Measurements from ENCODE around the gene OCA2. TPM values are rescaled to one million over a fixed set of nuclear protein-coding genes. Genes with fewer than 3 reads are reported as not detected.

Gene OCA2
- total RNA-seq, 1 donor from 2014 or later: 1.2 TPM

DNA sequence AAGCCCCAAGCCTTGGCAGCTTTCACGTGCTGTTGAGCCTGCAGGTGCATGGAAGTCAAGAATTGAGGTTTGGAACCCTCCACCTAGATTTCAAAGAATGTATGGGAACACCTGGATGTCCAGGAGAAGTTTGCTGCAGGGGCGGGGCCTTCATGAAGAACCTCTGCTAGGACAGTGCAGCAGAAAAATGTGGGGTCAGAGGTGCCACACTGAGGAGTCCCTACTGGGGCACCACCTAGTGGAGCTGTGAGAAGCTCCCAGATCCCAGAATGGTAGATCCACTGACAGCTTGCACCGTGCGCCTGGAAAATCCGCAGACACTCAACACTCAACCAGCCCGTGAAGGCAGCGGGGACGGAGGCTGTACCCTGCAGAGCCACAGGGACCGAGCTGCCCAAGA, 201.6 kb downstream of the OCA2 start:
- H3K4me3 Mint-ChIP-seq (ENCODE audit: unreplicated experiment): no peak overlapping the region
- no peaks in the 10 kb centered on the region for H3K4me1 Mint-ChIP-seq (ENCODE audit: unreplicated experiment)
- H3K27me3 Mint-ChIP-seq (ENCODE audit: unreplicated experiment): no peaks in the 10 kb centered on the region
- H3K36me3 Mint-ChIP-seq (ENCODE audit: unreplicated experiment): peaks cover 3% of the 10 kb centered on the region
- H3K9me3 Mint-ChIP-seq (ENCODE audit: unreplicated experiment): peaks cover 11% of the 10 kb centered on the region
- no peak for DNase-seq (ENCODE audit: extremely low spot score, unreplicated experiment)
- TF ChIP-seq, protein P1, sequence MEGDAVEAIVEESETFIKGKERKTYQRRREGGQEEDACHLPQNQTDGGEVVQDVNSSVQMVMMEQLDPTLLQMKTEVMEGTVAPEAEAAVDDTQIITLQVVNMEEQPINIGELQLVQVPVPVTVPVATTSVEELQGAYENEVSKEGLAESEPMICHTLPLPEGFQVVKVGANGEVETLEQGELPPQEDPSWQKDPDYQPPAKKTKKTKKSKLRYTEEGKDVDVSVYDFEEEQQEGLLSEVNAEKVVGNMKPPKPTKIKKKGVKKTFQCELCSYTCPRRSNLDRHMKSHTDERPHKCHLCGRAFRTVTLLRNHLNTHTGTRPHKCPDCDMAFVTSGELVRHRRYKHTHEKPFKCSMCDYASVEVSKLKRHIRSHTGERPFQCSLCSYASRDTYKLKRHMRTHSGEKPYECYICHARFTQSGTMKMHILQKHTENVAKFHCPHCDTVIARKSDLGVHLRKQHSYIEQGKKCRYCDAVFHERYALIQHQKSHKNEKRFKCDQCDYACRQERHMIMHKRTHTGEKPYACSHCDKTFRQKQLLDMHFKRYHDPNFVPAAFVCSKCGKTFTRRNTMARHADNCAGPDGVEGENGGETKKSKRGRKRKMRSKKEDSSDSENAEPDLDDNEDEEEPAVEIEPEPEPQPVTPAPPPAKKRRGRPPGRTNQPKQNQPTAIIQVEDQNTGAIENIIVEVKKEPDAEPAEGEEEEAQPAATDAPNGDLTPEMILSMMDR (IDR thresholded peaks at IDR 0.05): no peak
- no peak overlapping the region for H3K27ac Mint-ChIP-seq (ENCODE audit: unreplicated experiment)

DNA sequence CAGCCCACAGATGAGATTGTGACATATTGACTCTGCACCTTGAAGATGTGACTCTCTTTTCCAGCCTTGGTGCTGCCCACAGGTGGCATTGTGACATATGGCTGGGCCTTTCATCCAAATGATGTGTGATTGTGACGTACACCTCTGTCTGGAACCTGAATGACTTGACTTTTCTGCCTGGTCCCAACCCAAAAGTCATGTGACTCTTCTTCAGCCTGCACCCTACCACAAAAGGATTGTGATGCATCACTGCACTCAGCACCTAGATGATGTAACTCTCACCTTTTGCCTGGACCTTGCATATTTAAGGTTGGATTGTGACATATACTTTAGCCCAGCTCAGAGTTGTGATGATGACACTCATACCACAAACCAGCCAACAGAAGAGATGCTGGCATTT, 204.5 kb downstream of the OCA2 start:
- H3K4me1 Mint-ChIP-seq (ENCODE audit: unreplicated experiment): no peaks in the 10 kb centered on the region
- DNase-seq (ENCODE audit: extremely low spot score, unreplicated experiment): no peak
- TF ChIP-seq, protein P1 (IDR thresholded peaks at IDR 0.05): no peak
- H3K27ac Mint-ChIP-seq (ENCODE audit: unreplicated experiment): no peak overlapping the region
- peaks cover 31% of the 10 kb centered on the region for H3K9me3 Mint-ChIP-seq (ENCODE audit: unreplicated experiment)
- no peaks in the 10 kb centered on the region for H3K27me3 Mint-ChIP-seq (ENCODE audit: unreplicated experiment)
- H3K4me3 Mint-ChIP-seq (ENCODE audit: unreplicated experiment): no peak overlapping the region
- peaks cover 3% of the 10 kb centered on the region for H3K36me3 Mint-ChIP-seq (ENCODE audit: unreplicated experiment)

DNA sequence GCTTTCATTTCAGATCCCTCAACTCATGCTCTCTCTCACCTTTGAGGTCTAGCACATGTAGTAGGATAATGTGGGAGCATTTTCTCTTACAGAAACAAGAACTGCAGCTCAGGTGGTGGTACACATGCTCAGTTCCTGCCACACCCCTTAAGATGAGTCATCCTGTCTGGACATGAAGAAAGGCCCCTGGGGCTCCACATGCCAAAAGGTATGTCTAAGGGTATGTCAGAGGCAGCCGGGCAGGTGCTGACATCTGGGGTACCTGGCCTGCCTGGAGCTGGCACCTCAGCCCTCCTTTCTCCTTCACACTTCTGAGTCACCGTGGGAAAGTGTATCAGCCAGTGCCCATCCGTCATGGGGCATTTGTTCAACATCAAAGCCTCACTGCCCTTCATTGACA, 209.9 kb downstream of the OCA2 start:
- H3K36me3 Mint-ChIP-seq (ENCODE audit: unreplicated experiment): peaks cover 3% of the 10 kb centered on the region
- H3K4me3 Mint-ChIP-seq (ENCODE audit: unreplicated experiment): no peak overlapping the region
- H3K4me1 Mint-ChIP-seq (ENCODE audit: unreplicated experiment): no peaks in the 10 kb centered on the region
- DNase-seq (ENCODE audit: extremely low spot score, unreplicated experiment): no peak
- no peak overlapping the region for H3K27ac Mint-ChIP-seq (ENCODE audit: unreplicated experiment)
- TF ChIP-seq, protein P1 (IDR thresholded peaks at IDR 0.05): no peak
- peaks cover 39% of the 10 kb centered on the region for H3K9me3 Mint-ChIP-seq (ENCODE audit: unreplicated experiment)
- no peaks in the 10 kb centered on the region for H3K27me3 Mint-ChIP-seq (ENCODE audit: unreplicated experiment)

DNA sequence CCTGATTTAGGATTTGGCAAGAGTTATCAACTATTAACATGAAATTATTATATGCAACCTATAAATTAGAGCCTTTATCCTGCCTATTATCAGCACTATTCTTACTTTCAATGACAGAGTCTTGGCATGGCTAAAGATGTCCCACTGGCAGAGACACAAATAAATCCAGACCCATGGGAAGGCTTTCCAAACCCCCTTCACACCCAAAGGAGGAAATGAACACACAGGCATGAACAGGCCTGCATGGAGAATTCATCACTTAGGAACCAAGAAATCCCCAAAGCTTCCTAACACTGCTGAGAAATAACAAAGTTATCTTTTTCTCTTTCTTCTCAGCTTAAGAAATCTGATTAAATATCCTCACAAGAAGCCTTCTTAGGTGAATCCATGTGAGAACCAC, 213.9 kb downstream of the OCA2 start:
- H3K27me3 Mint-ChIP-seq (ENCODE audit: unreplicated experiment): peaks cover 2% of the 10 kb centered on the region
- no peak overlapping the region for H3K4me3 Mint-ChIP-seq (ENCODE audit: unreplicated experiment)
- no peaks in the 10 kb centered on the region for H3K4me1 Mint-ChIP-seq (ENCODE audit: unreplicated experiment)
- no peak for DNase-seq (ENCODE audit: extremely low spot score, unreplicated experiment)
- H3K9me3 Mint-ChIP-seq (ENCODE audit: unreplicated experiment): peaks cover 18% of the 10 kb centered on the region
- TF ChIP-seq, protein P1 (IDR thresholded peaks at IDR 0.05): no peak
- H3K36me3 Mint-ChIP-seq (ENCODE audit: unreplicated experiment): no peaks in the 10 kb centered on the region
- H3K27ac Mint-ChIP-seq (ENCODE audit: unreplicated experiment): no peak overlapping the region

DNA sequence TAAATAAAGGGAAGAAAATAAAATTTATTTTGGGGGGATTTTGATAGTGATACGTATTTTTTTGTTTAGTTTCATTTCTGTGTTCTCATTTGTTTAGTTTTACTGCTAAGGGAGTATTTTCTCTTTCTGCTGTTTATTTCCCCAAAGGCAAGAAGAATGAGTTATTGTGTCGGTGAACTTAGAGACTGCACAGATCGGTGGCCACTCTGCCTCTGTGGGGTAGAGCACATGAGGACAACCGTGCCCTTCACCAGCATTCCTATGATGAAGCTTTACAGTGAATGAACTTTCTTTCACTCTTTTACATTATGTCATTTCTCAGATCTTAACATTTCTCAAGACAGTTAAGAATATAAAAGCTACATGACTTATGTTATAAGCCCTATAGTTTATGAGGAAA, 214.4 kb downstream of the OCA2 start:
- Mint-ChIP-seq H3K27ac (ENCODE audit: unreplicated experiment) (no peak overlapping the region), H3K4me1 (ENCODE audit: unreplicated experiment) (no peaks in the 10 kb centered on the region), H3K9me3 (ENCODE audit: unreplicated experiment) (peaks cover 18% of the 10 kb centered on the region), H3K4me3 (ENCODE audit: unreplicated experiment) (no peak overlapping the region), H3K27me3 (ENCODE audit: unreplicated experiment) (peaks cover 2% of the 10 kb centered on the region), H3K36me3 (ENCODE audit: unreplicated experiment) (no peaks in the 10 kb centered on the region)
- DNase-seq (ENCODE audit: extremely low spot score, unreplicated experiment): no peak
- TF ChIP-seq, protein P1 (IDR thresholded peaks at IDR 0.05): no peak
